Osteoblast (primary cell): ENCODE data around the gene P2RX3. TPM values are rescaled to one million over a fixed set of nuclear protein-coding genes. Genes with fewer than 3 reads are reported as not detected.

ENCODE experiments used
- DNase-seq: peaks from one replicate; pipeline ENCODE4 v3.0.0; 2011; ENCODE audit warnings: low spot score, mixed read lengths; ENCODE audit not compliant: insufficient read length; ENCODE audit errors: missing footprints
- H2AFZ ChIP-seq: 2 replicates; pipeline ENCODE4 v1.6.0; 2011; ENCODE audit warnings: mild to moderate bottlenecking, low read length
- H3K27ac ChIP-seq: 2 replicates; pipeline ENCODE4 v1.5.1; 2011; ENCODE audit warnings: mild to moderate bottlenecking, low read depth, low read length, moderate library complexity
- H3K27me3 ChIP-seq: 2 replicates; pipeline ENCODE4 v1.6.0; 2012; ENCODE audit warnings: mild to moderate bottlenecking, control low read depth, inconsistent platforms, low read length, moderate library complexity; ENCODE audit not compliant: insufficient read depth
- H3K36me3 ChIP-seq: 2 replicates; pipeline ENCODE4 v1.5.1; 2011; ENCODE audit warnings: mild to moderate bottlenecking, low read length, control low read depth, moderate library complexity; ENCODE audit not compliant: insufficient read depth
- H3K4me1 ChIP-seq: 2 replicates; pipeline ENCODE4 v1.5.1; 2011; ENCODE audit warnings: mild to moderate bottlenecking, low read length, control low read depth, moderate library complexity; ENCODE audit not compliant: insufficient read depth
- H3K4me2 ChIP-seq: 2 replicates; pipeline ENCODE4 v1.6.0; 2011; ENCODE audit warnings: mild to moderate bottlenecking, low read length; ENCODE audit not compliant: insufficient read depth
- H3K4me3 ChIP-seq: fragments of 200-600 bp; sonication (generic); 3 replicates; pipeline ENCODE4 v1.5.1; 2012; ENCODE audit warnings: mild to moderate bottlenecking, low read length, inconsistent platforms; ENCODE audit not compliant: insufficient read depth
- H3K79me2 ChIP-seq: 2 replicates; pipeline ENCODE4 v1.6.0; 2012; ENCODE audit warnings: mild to moderate bottlenecking, low read length, control low read depth, inconsistent platforms; ENCODE audit not compliant: insufficient read depth
- H3K9me3 ChIP-seq: 2 replicates; pipeline ENCODE4 v1.5.1; 2011; ENCODE audit warnings: low read depth, low read length, control low read depth
- H4K20me1 ChIP-seq: 2 replicates; pipeline ENCODE4 v1.6.0; 2012; ENCODE audit warnings: mild to moderate bottlenecking, low read length, control low read depth; ENCODE audit not compliant: insufficient read depth
- total RNA-seq: library from RNA; depleted of rRNA; stranded (reverse); fragments of >200 nt; gene quantifications from 2 replicates; pipeline ENCODE4 v1.2.3, GENCODE V29; 2012
- TF ChIP-seq, protein P1 (sequence below): IDR thresholded peaks from 2 replicates; pipeline ENCODE4 v1.5.1; 2011; ENCODE audit warnings: mild to moderate bottlenecking, low read depth, low read length, moderate library complexity; ENCODE audit errors: extremely low read depth

Gene P2RX3
- total RNA-seq, 1 donor: not detected

DNA sequence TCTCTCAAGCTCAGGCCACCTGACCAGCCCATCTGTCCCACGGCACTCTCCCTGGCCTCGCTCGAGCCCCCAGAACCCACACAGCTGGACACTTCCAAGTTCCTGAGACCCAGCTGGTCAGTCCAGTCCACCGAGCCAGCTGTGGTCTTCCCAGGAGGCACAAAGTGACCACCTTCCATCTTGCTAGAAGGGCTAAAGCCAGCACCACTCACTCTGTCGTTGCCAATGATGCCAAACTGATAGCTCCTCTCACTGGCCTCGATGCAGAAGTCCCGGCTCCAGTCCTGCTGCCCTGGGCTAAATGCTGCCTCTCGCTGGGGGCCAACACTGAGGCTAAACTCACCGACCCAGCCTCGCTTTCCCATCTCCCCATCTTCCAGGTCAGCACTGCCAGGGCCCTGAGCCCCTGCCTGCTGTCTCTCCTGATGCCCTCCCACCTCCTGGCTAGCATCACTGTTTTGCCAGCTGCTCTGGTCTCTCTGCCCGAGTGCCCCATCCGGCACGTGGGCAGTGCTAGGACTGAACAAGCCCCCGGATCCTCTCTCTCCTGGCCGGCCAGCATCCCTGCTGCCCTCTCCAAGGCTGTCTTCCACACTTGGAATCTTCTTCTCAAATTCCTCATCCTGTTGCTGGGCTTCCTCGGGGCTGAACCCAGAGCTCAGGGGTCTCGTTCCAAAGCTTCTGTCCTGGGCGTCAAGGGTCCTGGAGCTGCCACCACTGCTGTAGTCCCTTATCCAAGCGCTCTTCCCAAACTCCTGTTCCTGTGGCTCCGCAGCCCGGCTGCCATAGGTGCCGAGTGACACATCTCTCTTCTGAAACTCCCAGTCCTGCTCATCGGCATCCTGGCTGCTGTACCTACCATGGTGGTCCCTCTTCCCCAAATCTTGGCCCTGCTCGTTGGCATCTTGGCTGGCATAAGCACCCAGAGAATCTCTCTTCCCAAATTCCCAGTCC, 28.8 kb upstream of the P2RX3 start:
- Histone ChIP-seq H2AFZ (no peak overlapping the region), H4K20me1 (peaks cover 64% of the 10 kb centered on the region), H3K36me3 (peaks cover 71% of the 10 kb centered on the region), H3K27ac (peak overlapping the region; percentile 87), H3K79me2 (peaks cover 63% of the 10 kb centered on the region), H3K4me1 (peaks cover 30% of the 10 kb centered on the region), H3K27me3 (no peaks in the 10 kb centered on the region), H3K4me2 (no peak overlapping the region), H3K4me3 (no peak overlapping the region), H3K9me3 (no peaks in the 10 kb centered on the region)
- TF ChIP-seq, protein P1, sequence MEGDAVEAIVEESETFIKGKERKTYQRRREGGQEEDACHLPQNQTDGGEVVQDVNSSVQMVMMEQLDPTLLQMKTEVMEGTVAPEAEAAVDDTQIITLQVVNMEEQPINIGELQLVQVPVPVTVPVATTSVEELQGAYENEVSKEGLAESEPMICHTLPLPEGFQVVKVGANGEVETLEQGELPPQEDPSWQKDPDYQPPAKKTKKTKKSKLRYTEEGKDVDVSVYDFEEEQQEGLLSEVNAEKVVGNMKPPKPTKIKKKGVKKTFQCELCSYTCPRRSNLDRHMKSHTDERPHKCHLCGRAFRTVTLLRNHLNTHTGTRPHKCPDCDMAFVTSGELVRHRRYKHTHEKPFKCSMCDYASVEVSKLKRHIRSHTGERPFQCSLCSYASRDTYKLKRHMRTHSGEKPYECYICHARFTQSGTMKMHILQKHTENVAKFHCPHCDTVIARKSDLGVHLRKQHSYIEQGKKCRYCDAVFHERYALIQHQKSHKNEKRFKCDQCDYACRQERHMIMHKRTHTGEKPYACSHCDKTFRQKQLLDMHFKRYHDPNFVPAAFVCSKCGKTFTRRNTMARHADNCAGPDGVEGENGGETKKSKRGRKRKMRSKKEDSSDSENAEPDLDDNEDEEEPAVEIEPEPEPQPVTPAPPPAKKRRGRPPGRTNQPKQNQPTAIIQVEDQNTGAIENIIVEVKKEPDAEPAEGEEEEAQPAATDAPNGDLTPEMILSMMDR: no peak
- DNase-seq: peak; percentile 86

DNA sequence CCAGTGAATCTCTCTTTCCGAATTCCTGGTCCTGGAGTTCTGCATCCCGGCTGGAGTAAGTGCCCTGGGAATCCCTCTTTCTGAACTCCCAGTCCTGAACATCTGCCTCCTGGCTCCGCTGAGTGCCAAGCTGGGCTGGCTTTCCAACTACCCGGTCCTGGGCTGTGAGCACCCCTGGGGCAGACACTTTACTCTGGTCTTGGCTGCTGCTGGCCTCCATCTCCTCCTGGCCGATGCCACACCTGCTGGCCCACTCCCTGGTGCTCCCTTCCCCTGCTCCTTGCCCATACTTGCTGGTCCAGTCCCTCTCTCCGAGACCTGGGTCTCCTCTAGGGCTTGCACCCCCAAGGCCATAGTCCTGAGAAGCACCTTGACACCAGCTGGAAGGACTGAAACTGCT, 28.1 kb upstream of the P2RX3 start:
- peaks cover 76% of the 10 kb centered on the region for H3K36me3 ChIP-seq

DNA sequence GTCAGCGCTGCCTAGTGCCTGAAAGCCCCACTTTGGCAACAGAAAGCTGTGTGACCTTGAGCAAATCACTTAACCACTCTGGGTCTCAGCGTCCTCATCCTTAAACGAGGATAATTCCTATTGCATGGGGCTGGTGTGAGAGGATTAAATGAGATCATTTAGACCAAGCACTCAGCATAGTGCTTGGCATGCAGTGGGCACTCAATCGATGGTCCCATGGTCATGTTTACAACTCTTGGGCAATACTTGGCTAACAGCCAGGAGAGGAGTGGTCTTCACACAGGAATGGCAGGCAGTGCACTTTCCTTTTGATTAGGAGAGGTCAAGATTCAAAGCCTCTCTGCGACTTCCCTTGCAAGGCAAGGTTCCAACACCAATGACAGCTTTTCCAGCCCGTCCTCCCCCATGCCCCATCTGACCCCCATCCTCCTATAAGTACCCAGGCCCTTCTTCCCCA, 27.5 kb upstream of the P2RX3 start:
- Histone ChIP-seq H3K4me2 (peak overlapping the region; percentile 91), H3K9me3 (no peaks in the 10 kb centered on the region), H3K4me3 (peak overlapping the region; percentile 70), H4K20me1 (peaks cover 58% of the 10 kb centered on the region), H3K79me2 (peaks cover 62% of the 10 kb centered on the region), H3K4me1 (peaks cover 23% of the 10 kb centered on the region), H3K27me3 (no peaks in the 10 kb centered on the region), H3K27ac (peak overlapping the region; percentile 87), H3K36me3 (peaks cover 76% of the 10 kb centered on the region), H2AFZ (peak overlapping the region; percentile 9)
- TF ChIP-seq, protein P1: no peak
- DNase-seq: peak; percentile 93

More for the DNA sequence above, 28.1 kb upstream of the P2RX3 start:
- peaks cover 59% of the 10 kb centered on the region for H4K20me1 ChIP-seq
- no peaks in the 10 kb centered on the region for H3K27me3 ChIP-seq
- no peak overlapping the region for H2AFZ ChIP-seq
- H3K9me3 ChIP-seq: no peaks in the 10 kb centered on the region
- TF ChIP-seq, protein P1: no peak
- H3K4me2 ChIP-seq: peak overlapping the region; percentile 91
- peak overlapping the region; percentile 70 for H3K4me3 ChIP-seq
- peaks cover 23% of the 10 kb centered on the region for H3K4me1 ChIP-seq
- H3K79me2 ChIP-seq: peaks cover 62% of the 10 kb centered on the region
- H3K27ac ChIP-seq: peak overlapping the region; percentile 87
- DNase-seq: peak; percentile 25
